NCI-H2107 treated with DMSO at 0.1 percent for 48 hours (cell line): Measurements from ENCODE around the gene TRIM66.
A peak's percentile ranks its signal among the peaks of the same experiment; 100 is the strongest.

ENCODE experiments used
- DNase-seq: peaks from one replicate; lab custom pipeline; 2025; ENCODE audit not compliant: unreplicated experiment; lab: John Stamatoyannopoulos, UW

Gene TRIM66

GRCh38 chr11:8577791-8578581 is 104.5 kb downstream of the TRIM66 start:
- no peak for DNase-seq

- DNase-seq, result no peak
Measured at GRCh38 chr11:8574798-8575197, 107.7 kb downstream of the TRIM66 start.

- no peak for DNase-seq
Measured at GRCh38 chr11:8573777-8574176, 108.7 kb downstream of the TRIM66 start.

- DNase-seq, result no peak
Measured at GRCh38 chr11:8567602-8568198, 114.8 kb downstream of the TRIM66 start.

- peak; percentile 51 for DNase-seq
Measured at GRCh38 chr11:8566613-8567210, 115.8 kb downstream of the TRIM66 start.

- DNase-seq, result no peak
Measured at GRCh38 chr11:8564526-8564925, 117.9 kb downstream of the TRIM66 start.
